Measurements from ENCODE around the gene FBXO40. TPM values are rescaled to one million over a fixed set of nuclear protein-coding genes. Genes with fewer than 3 reads are reported as not detected.

Gene FBXO40
- total RNA-seq, 2 experiments from 2014 or later: not detected

DNA sequence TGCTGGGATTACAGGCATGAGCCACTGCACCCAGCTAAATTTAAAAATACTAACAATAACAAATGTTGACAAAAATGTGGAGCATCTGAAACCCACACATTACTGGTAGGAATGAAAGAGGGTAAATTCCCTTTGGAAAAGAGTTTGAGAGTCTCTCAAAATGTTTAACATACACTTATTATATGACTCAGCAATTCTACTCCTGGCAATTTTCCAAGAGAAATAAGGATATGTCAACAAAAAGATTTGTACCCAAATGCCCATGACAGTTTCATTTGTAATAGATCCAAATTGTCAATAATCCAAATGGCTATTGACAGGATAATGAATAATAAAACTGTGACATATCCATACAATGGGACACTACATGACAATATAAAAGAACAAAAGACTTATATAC is 58.5 kb downstream of the FBXO40 start:
- TF ChIP-seq, protein P1, sequence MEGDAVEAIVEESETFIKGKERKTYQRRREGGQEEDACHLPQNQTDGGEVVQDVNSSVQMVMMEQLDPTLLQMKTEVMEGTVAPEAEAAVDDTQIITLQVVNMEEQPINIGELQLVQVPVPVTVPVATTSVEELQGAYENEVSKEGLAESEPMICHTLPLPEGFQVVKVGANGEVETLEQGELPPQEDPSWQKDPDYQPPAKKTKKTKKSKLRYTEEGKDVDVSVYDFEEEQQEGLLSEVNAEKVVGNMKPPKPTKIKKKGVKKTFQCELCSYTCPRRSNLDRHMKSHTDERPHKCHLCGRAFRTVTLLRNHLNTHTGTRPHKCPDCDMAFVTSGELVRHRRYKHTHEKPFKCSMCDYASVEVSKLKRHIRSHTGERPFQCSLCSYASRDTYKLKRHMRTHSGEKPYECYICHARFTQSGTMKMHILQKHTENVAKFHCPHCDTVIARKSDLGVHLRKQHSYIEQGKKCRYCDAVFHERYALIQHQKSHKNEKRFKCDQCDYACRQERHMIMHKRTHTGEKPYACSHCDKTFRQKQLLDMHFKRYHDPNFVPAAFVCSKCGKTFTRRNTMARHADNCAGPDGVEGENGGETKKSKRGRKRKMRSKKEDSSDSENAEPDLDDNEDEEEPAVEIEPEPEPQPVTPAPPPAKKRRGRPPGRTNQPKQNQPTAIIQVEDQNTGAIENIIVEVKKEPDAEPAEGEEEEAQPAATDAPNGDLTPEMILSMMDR (IDR thresholded peaks at IDR 0.05): no peak
- H3K27me3 ChIP-seq (ENCODE audit: control insufficient read depth in 1 of 2, insufficient read depth in 2 of 2, low read length in 2 of 2): no peaks in the 10 kb centered on the region
- H3K36me3 ChIP-seq (ENCODE audit: insufficient read depth, low read length): peaks cover 73% of the 10 kb centered on the region
- POLR2A ChIA-PET: interaction anchor here (1.4 kb wide), 1 partner anchor 9 kb away, joined by 4 read pairs; the partner anchor contains the start of gene HCLS1
- peaks cover 25% of the 10 kb centered on the region for H3K4me1 ChIP-seq (ENCODE audit: insufficient read depth, low read length)
- ATAC-seq (ENCODE audit: poor library complexity) (no peak), DNase-seq (no peak)
- H3K27ac Mint-ChIP-seq: peak overlapping the region; percentile 49
- no peak overlapping the region for H3K27ac ChIP-seq (ENCODE audit: low read depth in 1 of 2, low read length in 2 of 2)
- peaks cover 96% of the 10 kb centered on the region for H3K36me3 Mint-ChIP-seq (ENCODE audit: low read depth)
- H3K4me3 Mint-ChIP-seq: no peak overlapping the region
- intact Hi-C loops (cut with DNase I, micrococcal nuclease): loop anchor here in 1 of 2 experiments (5.0 to 10.0 kb wide), 3 partner anchors 109 to 1967 kb away; partner anchors contain the start of genes FAM162A and MIX23
- H3K4me1 Mint-ChIP-seq (ENCODE audit: low read depth): peaks cover 74% of the 10 kb centered on the region
- CTCF ChIA-PET: no interaction called here
- H3K27me3 Mint-ChIP-seq: no peaks in the 10 kb centered on the region
- H3K4me3 ChIP-seq (ENCODE audit: low read length): no peak overlapping the region
- H3K9me3 ChIP-seq (ENCODE audit: control insufficient read depth in 1 of 2, insufficient read depth in 1 of 2, low read length in 2 of 2): no peaks in the 10 kb centered on the region
- no peaks in the 10 kb centered on the region for H3K9me3 Mint-ChIP-seq

DNA sequence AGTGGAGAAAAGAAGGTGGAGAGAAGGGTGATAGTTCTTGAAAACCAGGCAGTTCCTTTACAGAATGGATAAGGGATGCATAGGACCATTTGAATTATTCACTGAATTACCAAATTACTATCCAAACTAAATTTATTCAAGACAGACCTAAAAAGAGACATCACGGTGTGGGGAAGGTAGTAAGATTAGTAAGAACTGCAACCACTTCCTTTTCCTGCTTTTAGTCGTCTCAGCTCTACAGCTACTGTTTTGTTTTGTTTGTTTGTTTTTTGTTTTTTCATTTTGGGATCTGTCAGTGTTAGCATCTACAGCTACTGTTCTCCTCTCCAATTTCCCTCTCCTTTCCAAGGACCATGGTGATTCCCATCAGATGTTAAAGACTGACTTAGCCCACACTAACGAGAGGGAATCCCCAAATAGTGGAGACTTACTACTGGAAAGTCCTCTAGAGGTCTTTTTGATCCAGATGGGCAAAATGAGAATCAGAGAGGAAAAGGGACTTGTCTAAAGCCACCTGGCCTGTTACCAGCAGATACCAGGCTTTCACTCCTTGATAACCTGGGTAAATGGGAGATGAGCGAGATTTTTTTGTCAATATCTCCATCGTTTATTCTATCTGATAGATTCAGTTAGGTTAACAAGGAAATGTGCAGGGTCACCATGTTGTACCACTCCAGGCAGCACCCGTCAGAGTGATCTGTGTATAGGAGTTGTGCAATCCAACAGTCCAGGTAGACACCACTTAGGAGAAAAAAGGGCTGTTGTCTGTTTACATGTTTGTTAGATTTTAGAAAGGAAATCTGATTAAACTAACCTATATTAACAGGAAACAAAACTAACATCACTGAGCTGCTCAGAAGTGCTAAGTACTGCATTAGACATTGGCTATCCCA is 61.6 kb downstream of the FBXO40 start:
- peak overlapping the region; percentile 34 for H3K4me3 Mint-ChIP-seq
- H3K27ac Mint-ChIP-seq: peak overlapping the region; percentile 76
- peak; percentile 73 for ATAC-seq (ENCODE audit: poor library complexity)
- H3K9me3 Mint-ChIP-seq: no peaks in the 10 kb centered on the region
- peak overlapping the region in 1 of 2 donors; percentile 62 for H3K27ac ChIP-seq (ENCODE audit: low read depth in 1 of 2, low read length in 2 of 2)
- H3K27me3 Mint-ChIP-seq: no peaks in the 10 kb centered on the region
- CTCF ChIA-PET: no interaction called here
- peaks cover 52% of the 10 kb centered on the region for H3K4me1 ChIP-seq (ENCODE audit: insufficient read depth, low read length)
- POLR2A ChIA-PET: interaction anchor here (0.7 to 1.0 kb wide), 2 partner anchors 109 to 180 kb away, joined by 3 read pairs; partner anchors contain the start of genes EAF2, IQCB1 and POLQ
- H3K4me1 Mint-ChIP-seq (ENCODE audit: low read depth): peaks cover 86% of the 10 kb centered on the region
- peaks cover 97% of the 10 kb centered on the region for H3K36me3 Mint-ChIP-seq (ENCODE audit: low read depth)
- no peak overlapping the region for H3K4me3 ChIP-seq (ENCODE audit: low read length)
- H3K36me3 ChIP-seq (ENCODE audit: insufficient read depth, low read length): peaks cover 78% of the 10 kb centered on the region
- peak in 3 of 14 experiments; percentile 36 to 60 (median 40) for DNase-seq
- TF ChIP-seq, protein P1 (IDR thresholded peaks at IDR 0.05): no peak
- H3K9me3 ChIP-seq (ENCODE audit: control insufficient read depth in 1 of 2, insufficient read depth in 1 of 2, low read length in 2 of 2): no peaks in the 10 kb centered on the region
- no peaks in the 10 kb centered on the region for H3K27me3 ChIP-seq (ENCODE audit: control insufficient read depth in 1 of 2, insufficient read depth in 2 of 2, low read length in 2 of 2)
- intact Hi-C loops (cut with DNase I, micrococcal nuclease): loop anchor here in 1 of 2 experiments (5.0 to 10.0 kb wide), 3 partner anchors 112 to 1970 kb away; partner anchors contain the start of genes FAM162A and MIX23

DNA sequence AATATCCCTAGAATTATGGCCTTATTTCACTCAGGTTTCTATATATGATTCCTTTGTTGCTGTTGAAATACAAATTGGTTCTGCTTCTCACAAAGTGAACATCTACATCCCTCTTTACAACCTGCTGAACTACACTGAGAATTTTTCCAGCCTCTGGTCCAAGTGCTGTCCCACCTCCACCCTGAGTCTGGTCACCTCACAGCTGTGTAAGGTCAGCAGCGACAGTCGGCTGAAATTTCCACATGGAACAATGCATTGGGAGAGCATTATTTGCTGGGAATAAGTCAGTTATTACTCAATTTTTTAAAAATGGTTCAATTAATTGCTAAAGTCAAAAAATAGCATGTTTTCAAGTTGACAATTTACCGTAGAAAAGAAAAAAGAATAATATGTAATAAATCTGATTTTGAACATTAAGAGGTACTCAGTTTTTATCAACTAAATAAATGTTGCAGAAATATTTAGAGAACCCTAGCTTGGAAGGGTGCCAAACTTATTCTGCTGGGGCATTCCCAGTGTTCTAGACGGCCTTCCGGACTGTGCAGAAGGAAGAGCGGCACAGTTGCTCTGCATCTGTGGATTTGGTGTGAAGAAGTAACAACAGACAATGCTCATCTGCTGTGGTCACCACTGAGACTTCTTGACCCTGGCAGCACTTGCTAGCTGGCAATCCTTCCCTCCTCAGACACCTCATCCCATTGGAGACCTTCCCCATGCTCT is 65.7 kb downstream of the FBXO40 start:
- no peaks in the 10 kb centered on the region for H3K27me3 Mint-ChIP-seq
- H3K9me3 Mint-ChIP-seq: no peaks in the 10 kb centered on the region
- CTCF ChIA-PET: no interaction called here
- TF ChIP-seq, protein P1 (IDR thresholded peaks at IDR 0.05): no peak
- H3K4me3 Mint-ChIP-seq: peak overlapping the region; percentile 94
- no peak for ATAC-seq (ENCODE audit: poor library complexity)
- peaks cover 82% of the 10 kb centered on the region for H3K36me3 Mint-ChIP-seq (ENCODE audit: low read depth)
- no peak for DNase-seq
- peak overlapping the region; percentile 83 to 97 for H3K27ac ChIP-seq (ENCODE audit: low read depth in 1 of 2, low read length in 2 of 2)
- H3K36me3 ChIP-seq (ENCODE audit: insufficient read depth, low read length): peaks cover 54% of the 10 kb centered on the region
- peaks cover 59% of the 10 kb centered on the region for H3K4me1 ChIP-seq (ENCODE audit: insufficient read depth, low read length)
- no peaks in the 10 kb centered on the region for H3K27me3 ChIP-seq (ENCODE audit: control insufficient read depth in 1 of 2, insufficient read depth in 2 of 2, low read length in 2 of 2)
- H3K4me3 ChIP-seq (ENCODE audit: low read length): peak overlapping the region; percentile 61
- H3K27ac Mint-ChIP-seq: peak overlapping the region; percentile 96
- POLR2A ChIA-PET: no interaction called here
- peaks cover 68% of the 10 kb centered on the region for H3K4me1 Mint-ChIP-seq (ENCODE audit: low read depth)
- intact Hi-C loops (cut with DNase I, micrococcal nuclease): loop anchor here in 1 of 2 experiments (10.0 kb wide), 2 partner anchors 726 to 1974 kb away; partner anchors contain the start of genes FAM162A and MIX23
- no peaks in the 10 kb centered on the region for H3K9me3 ChIP-seq (ENCODE audit: control insufficient read depth in 1 of 2, insufficient read depth in 1 of 2, low read length in 2 of 2)
